HepG2 (cell line): Measurements from ENCODE around the gene GPR33. TPM values are rescaled to one million over a fixed set of nuclear protein-coding genes. Genes with fewer than 3 reads are reported as not detected.

Source experiments
- ATAC-seq: fragments of 200-7000 bp; cut with Tn5 transposase; 3 replicates; pipeline ENCODE4 v1.9.1; 2020; ENCODE audit warnings: mild to moderate bottlenecking, moderate library complexity
- Bru-seq: library from RNA; stranded (reverse); fragments of 400-500 nt; gene quantifications from one replicate; lab custom pipeline; 2021; lab: Mats Ljungman, UMichigan
- BruChase-seq, 2 experiments: library from RNA; stranded (reverse); fragments of 400-500 nt; gene quantifications; one replicate each; lab custom pipeline; 2021; lab: Mats Ljungman, UMichigan
- BruUV-seq: library from RNA; stranded (reverse); fragments of 400-500 nt; replicated peaks from 2 replicates; lab custom pipeline; 2021; lab: Mats Ljungman, UMichigan
- CTCF ChIA-PET: fragments of 300-600 bp; formaldehyde crosslinking; extraction: SDS; loops from one replicate; lab custom pipeline; 2021; ENCODE audit warnings: low total read pairs, inconsistent platforms, low intra/inter-chr PET ratio; lab: Yijun Ruan, JAX
- POLR2A ChIA-PET: fragments of 350-600 bp; sonication (Branson Sonifier 250); formaldehyde crosslinking; loops from one replicate; lab custom pipeline; 2020; ENCODE audit warnings: antibody characterized with exemption, inconsistent platforms; lab: Yijun Ruan, JAX
- DNase-seq: peaks from one replicate; pipeline ENCODE4 v3.0.0-alpha.2; 2015; ENCODE audit warnings: low spot score
- FAIRE-seq: peaks from 3 replicates; lab custom pipeline; 2011; peaks lifted over from hg19 to GRCh38; lab: Jason Lieb, UNC
- H2AFZ ChIP-seq: one replicate; pipeline ENCODE4 v1.6.1; 2011; ENCODE audit warnings: low read length, inconsistent platforms
- H3K27ac ChIP-seq: fragments of 300-600 bp; 3 replicates; pipeline ENCODE4 v1.8.0; 2011; ENCODE audit warnings: mixed run types, mild to moderate bottlenecking, mixed read lengths, low read length, inconsistent platforms; ENCODE audit not compliant: insufficient read depth; ENCODE audit errors: extremely low read length
- H3K27me3 ChIP-seq, 2 experiments: fragments of 200-600 bp in 1 of 2; 2 replicates in 1 of 2; 3 replicates in 1 of 2; pipeline versions ENCODE4 v1.6.0 to v1.8.0; 2011; ENCODE audit warnings: low read length in 2 of 2, mild to moderate bottlenecking in 2 of 2, moderate library complexity in 2 of 2, inconsistent platforms in 1 of 2; ENCODE audit not compliant: insufficient read depth in 2 of 2, control insufficient read depth in 1 of 2
- H3K36me3 ChIP-seq, 2 experiments: fragments of 200-600 bp in 1 of 2; replicated peaks in 1 of 2; 2 replicates in 1 of 2; 3 replicates in 1 of 2; pipeline versions ENCODE4 v1.5.1 to v1.8.0; 2011; ENCODE audit warnings: low read length in 2 of 2, inconsistent platforms in 1 of 2; ENCODE audit not compliant: insufficient read depth in 2 of 2, control insufficient read depth in 1 of 2
- H3K4me1 ChIP-seq: 2 replicates; pipeline ENCODE4 v1.5.1; 2012; ENCODE audit warnings: low read length, inconsistent platforms; ENCODE audit not compliant: insufficient read depth
- H3K4me2 ChIP-seq: 2 replicates; pipeline ENCODE4 v1.6.0; 2011; ENCODE audit warnings: low read depth, low read length, inconsistent platforms
- H3K4me3 ChIP-seq, 3 experiments: fragments of 200-600 bp in 1 of 3; sonication (generic), shearing (Covaris generic) in 1 of 3; replicated peaks in 1 of 3; 2 replicates each; pipeline ENCODE4 v1.5.1; 2011 to 2016; ENCODE audit warnings: low read length in 3 of 3, inconsistent platforms in 2 of 3, low read depth in 2 of 3, mild to moderate bottlenecking in 2 of 3, control low read depth in 1 of 3, mixed read lengths in 1 of 3; ENCODE audit not compliant: insufficient read depth in 1 of 3
- H3K79me2 ChIP-seq: one replicate; pipeline ENCODE4 v1.6.1; 2011; ENCODE audit warnings: low read length, inconsistent platforms; ENCODE audit not compliant: insufficient read depth
- H3K9ac ChIP-seq: 2 replicates; pipeline ENCODE4 v1.6.0; 2011; ENCODE audit warnings: mild to moderate bottlenecking, low read depth, low read length, inconsistent platforms; ENCODE audit not compliant: insufficient read depth
- H3K9me3 ChIP-seq: 2 replicates; pipeline ENCODE4 v1.5.1; 2012; ENCODE audit warnings: mild to moderate bottlenecking, low read length
- H4K20me1 ChIP-seq: 2 replicates; pipeline ENCODE4 v1.6.0; 2011; ENCODE audit warnings: inconsistent platforms, mild to moderate bottlenecking, low read length, moderate library complexity; ENCODE audit not compliant: insufficient read depth
- CC2D1A ChIP-seq: sonication (generic); formaldehyde crosslinking; IDR thresholded peaks from 2 replicates; pipeline ENCODE4 v1.8.1; 2023; ENCODE audit warnings: mild to moderate bottlenecking, missing genetic modification reagents
- HNRNPLL ChIP-seq: fragments of 200-400 bp; formaldehyde crosslinking; IDR thresholded peaks from 2 replicates; pipeline ENCODE4 v1.6.1; 2017; ENCODE audit warnings: mild to moderate bottlenecking, low read depth, low read length; ENCODE audit not compliant: poor library complexity, severe bottlenecking
- NFIC ChIP-seq: IDR thresholded peaks from 2 replicates; pipeline ENCODE4 v1.6.1; 2012; ENCODE audit warnings: mild to moderate bottlenecking, low read length, inconsistent platforms
- TBL1XR1 ChIP-seq: fragments of 150-350 bp; IDR thresholded peaks from 2 replicates; pipeline ENCODE4 v1.6.1; 2014; ENCODE audit warnings: borderline replicate concordance, low read length; ENCODE audit not compliant: partially characterized antibody
- ZNF30 ChIP-seq: sonication (generic); formaldehyde crosslinking; IDR thresholded peaks from 2 replicates; pipeline ENCODE4 v1.5.0; 2020; ENCODE audit warnings: mild to moderate bottlenecking, missing genetic modification reagents
- ZNF431 ChIP-seq: sonication (generic); formaldehyde crosslinking; IDR thresholded peaks from 2 replicates; pipeline ENCODE4 v1.9.0; 2022; ENCODE audit warnings: missing genetic modification reagents, low read depth, mild to moderate bottlenecking, borderline replicate concordance
- WGBS: methylation state at CpG from one replicate; pipeline ENCODE4 v1.1.6; 2017; ENCODE audit warnings: low lambda C conversion rate; 5-methylcytosine and 5-hydroxymethylcytosine counted together
- in situ Hi-C: cut with HindIII; loops from 2 replicates; pipeline ENCODE4 v1.10.0; 2017; ENCODE audit warnings: low pct_unique_long_range_greater_than_20kb; ENCODE audit not compliant: extremely low pct_ligation_motif_present
- intact Hi-C: fragments of 100-400 bp; cut with micrococcal nuclease; formaldehyde crosslinking; loops from one replicate; pipeline ENCODE4 v1.10.0; 2022; ENCODE audit not compliant: unreplicated experiment
- long read RNA-seq, 2 experiments: library from RNA in 1 of 2; library from polyadenylated mRNA in 1 of 2; stranded (forward) in 1 of 2; unstranded in 1 of 2; transcript quantifications; one replicate each; pipeline ENCODE4 v2.0.0, GENCODE V29; 2019 to 2022
- polyA minus RNA-seq, 3 experiments: library from RNA; depleted of rRNA, polyadenylated mRNA; stranded (reverse); fragments of >200 nt; gene quantifications; 2 replicates each; pipeline ENCODE4 v1.2.3, GENCODE V29; 2011; ENCODE audit warnings: low replicate concordance in 1 of 3
- polyA plus RNA-seq, 8 experiments: library from polyadenylated mRNA; depleted of rRNA in 3 of 8; stranded (reverse) in 7 of 8; unstranded in 1 of 8; fragments of >200 nt; fragmentation: Illumina TruSeq in 4 of 8; extraction: Trizol in 4 of 8; gene quantifications; 2 replicates each; pipeline versions ENCODE4 v1.2.1 to v1.2.3, GENCODE V29; 2011 to 2016; ENCODE audit warnings: low read depth in 4 of 8, missing spikeins in 1 of 8, mixed read lengths in 1 of 8; ENCODE audit not compliant: insufficient read depth in 1 of 8
- total RNA-seq, 5 experiments: library from RNA; depleted of rRNA; stranded (reverse); fragments of >200 nt; fragmentation: Illumina TruSeq; extraction: Trizol; gene quantifications; 2 replicates each; pipeline ENCODE4 v1.2.3, GENCODE V29; 2016; ENCODE audit warnings: low read depth in 1 of 5
- TF ChIP-seq, protein P1 (sequence below): sonication (generic); formaldehyde crosslinking; IDR thresholded peaks from 2 replicates; pipeline ENCODE4 v1.5.1; 2020; ENCODE audit warnings: mild to moderate bottlenecking, missing genetic modification reagents, borderline replicate concordance

The GPR33 gene
- total RNA-seq (2016; rRNA removed; fragmentation: Illumina TruSeq; extraction: Trizol) = not detected in 2 replicates
- total RNA-seq (2016; cell fraction: cytosol; rRNA removed; fragmentation: Illumina TruSeq; extraction: Trizol; ENCODE audit: low read depth) = not detected in 2 replicates
- not detected in 2 replicates for total RNA-seq (2016; cell fraction: insoluble cytoplasmic fraction; rRNA removed; fragmentation: Illumina TruSeq; extraction: Trizol)
- not detected in 2 replicates for total RNA-seq (2016; cell fraction: membrane; rRNA removed; fragmentation: Illumina TruSeq; extraction: Trizol)
- total RNA-seq (2016; cell fraction: nucleus; rRNA removed; fragmentation: Illumina TruSeq; extraction: Trizol) = not detected in 2 replicates
- not detected in 2 replicates for polyA plus RNA-seq (2011; rRNA removed)
- not detected in 2 replicates for polyA plus RNA-seq (2011; cell fraction: cytosol; rRNA removed)
- polyA plus RNA-seq (2011; cell fraction: nucleus; rRNA removed) = not detected in 2 replicates
- not detected in 2 replicates for polyA plus RNA-seq (2012)
- polyA plus RNA-seq (2016; cell fraction: cytosol; fragmentation: Illumina TruSeq; extraction: Trizol; ENCODE audit: low read depth) = not detected in 2 replicates
- polyA plus RNA-seq (2016; cell fraction: insoluble cytoplasmic fraction; fragmentation: Illumina TruSeq; extraction: Trizol; ENCODE audit: low read depth) = not detected in 2 replicates
- polyA plus RNA-seq (2016; cell fraction: membrane; fragmentation: Illumina TruSeq; extraction: Trizol; ENCODE audit: low read depth) = not detected in 2 replicates
- polyA plus RNA-seq (2016; cell fraction: nucleus; fragmentation: Illumina TruSeq; extraction: Trizol; ENCODE audit: insufficient read depth, low read depth) = not detected in 2 replicates
- polyA minus RNA-seq (2011; rRNA and poly(A)+ RNA removed; ENCODE audit: low replicate concordance) = not detected in 2 replicates
- not detected in 2 replicates for polyA minus RNA-seq (2011; cell fraction: cytosol; rRNA and poly(A)+ RNA removed)
- polyA minus RNA-seq (2011; cell fraction: nucleus; rRNA and poly(A)+ RNA removed) = not detected in 2 replicates
- Bru-seq, nascent RNA = not detected
- BruChase-seq, experiment 1, labeled RNA remaining after a 6-hour chase = not detected
- BruChase-seq, experiment 2, labeled RNA remaining after a 2-hour chase = not detected
- long read RNA-seq, experiment 1 = 0 reads
- long read RNA-seq, experiment 2 = 0 reads

GRCh38 chr14:31487886-31488285 lies at the start of gene GPR33:
TSS of gene GPR33 (minus strand) at chr14:31488039. CDS start at chr14:31483965, 4,074 bp downstream.
- H3K4me1 ChIP-seq = no peaks in the 10 kb centered on the region
- H3K4me2 ChIP-seq = no peak within 1 kb of the TSS
- FAIRE-seq (no peak), DNase-seq (no peak), ATAC-seq (no peak)
- H2AFZ ChIP-seq = no peak within 1 kb of the TSS
- no peaks in the 10 kb centered on the region for H3K79me2 ChIP-seq
- 3% methylated on average over 1 of the region's 1 CpG for WGBS
- no TSS peak for BruUV-seq
- no peaks in the 10 kb centered on the region for H3K36me3 ChIP-seq
- TF ChIP-seq ZNF431 (no peak), NFIC (no peak), ZNF30 (CRISPR knock-in tag) (no peak), TBL1XR1 (no peak), HNRNPLL (no peak), CC2D1A (CRISPR knock-in tag) (no peak)
- TF ChIP-seq, protein P1, sequence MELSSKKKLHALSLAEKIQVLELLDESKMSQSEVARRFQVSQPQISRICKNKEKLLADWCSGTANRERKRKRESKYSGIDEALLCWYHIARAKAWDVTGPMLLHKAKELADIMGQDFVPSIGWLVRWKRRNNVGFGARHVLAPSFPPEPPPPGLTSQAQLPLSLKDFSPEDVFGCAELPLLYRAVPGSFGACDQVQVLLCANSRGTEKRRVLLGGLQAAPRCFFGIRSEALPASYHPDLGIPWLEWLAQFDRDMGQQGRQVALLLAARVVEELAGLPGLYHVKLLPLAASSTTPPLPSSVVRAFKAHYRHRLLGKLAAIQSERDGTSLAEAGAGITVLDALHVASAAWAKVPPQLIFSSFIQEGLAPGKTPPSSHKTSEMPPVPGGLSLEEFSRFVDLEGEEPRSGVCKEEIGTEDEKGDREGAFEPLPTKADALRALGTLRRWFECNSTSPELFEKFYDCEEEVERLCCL (CRISPR knock-in tag) = no peak
- POLR2A ChIA-PET = no interaction called here
- CTCF ChIA-PET = no interaction called here
- intact Hi-C loops (no loop called here), in situ Hi-C loops (no loop called here)
- no peak within 1 kb of the TSS for H3K4me3 ChIP-seq
- H3K9me3 ChIP-seq = no peaks in the 10 kb centered on the region
- no peak within 1 kb of the TSS for H3K27ac ChIP-seq
- no peaks in the 10 kb centered on the region for H4K20me1 ChIP-seq
- H3K9ac ChIP-seq = no peak within 1 kb of the TSS
- no peaks in the 10 kb centered on the region; a peak in 1 of 5 replicates for H3K27me3 ChIP-seq
